Lung (tissue), 12 donors: ENCODE measurements around the gene MAEA. TPM values are rescaled to one million over a fixed set of nuclear protein-coding genes. Genes with fewer than 3 reads are reported as not detected.

ENCODE experiments used
- ATAC-seq: fragments of 200-7000 bp; cut with Tn5 transposase; one replicate; pipeline ENCODE4 v1.9.1; 2020; ENCODE audit warnings: moderate number of reproducible peaks; ENCODE audit not compliant: insufficient read depth, low FRiP score
- DNase-seq, 3 donors: peaks; one replicate each; pipeline ENCODE4 v3.0.0-alpha.2; 2013 to 2017
- H3K27ac ChIP-seq, 2 donors: one replicate each; pipeline ENCODE4 v1.5.1; 2013; ENCODE audit warnings: mild to moderate bottlenecking in 2 of 2, moderate library complexity in 2 of 2, control low read depth in 1 of 2, inconsistent platforms in 1 of 2, low read depth in 1 of 2, low read length in 1 of 2
- H3K27me3 ChIP-seq, 3 donors: one replicate each; pipeline ENCODE4 v1.5.1; 2013; ENCODE audit warnings: low read length in 2 of 3; ENCODE audit not compliant: control insufficient read depth in 3 of 3, insufficient read depth in 3 of 3
- H3K36me3 ChIP-seq, 4 donors: one replicate each; pipeline ENCODE4 v1.5.1; 2013; ENCODE audit warnings: low read length in 4 of 4, mild to moderate bottlenecking in 1 of 4, moderate library complexity in 1 of 4; ENCODE audit not compliant: control insufficient read depth in 4 of 4, insufficient read depth in 4 of 4
- H3K4me1 ChIP-seq, 5 donors: one replicate each; pipeline ENCODE4 v1.5.1; 2013; ENCODE audit warnings: low read length in 5 of 5, mild to moderate bottlenecking in 2 of 5, moderate library complexity in 1 of 5; ENCODE audit not compliant: control insufficient read depth in 5 of 5, insufficient read depth in 5 of 5
- H3K4me3 ChIP-seq: one replicate; pipeline ENCODE4 v1.5.1; 2013; ENCODE audit warnings: mild to moderate bottlenecking, control low read depth, moderate library complexity
- H3K9ac ChIP-seq, 2 donors: one replicate each; pipeline ENCODE4 v1.5.1; 2013; ENCODE audit warnings: low read length in 2 of 2, control low read depth in 1 of 2; ENCODE audit not compliant: insufficient read depth in 1 of 2
- H3K9me3 ChIP-seq, 4 donors: one replicate each; pipeline ENCODE4 v1.5.1; 2013; ENCODE audit warnings: low read length in 3 of 4, mild to moderate bottlenecking in 1 of 4, moderate library complexity in 1 of 4; ENCODE audit not compliant: control insufficient read depth in 4 of 4, insufficient read depth in 3 of 4
- CTCF ChIP-seq: IDR thresholded peaks from 2 replicates; pipeline ENCODE4 v1.5.1; 2012; ENCODE audit warnings: mild to moderate bottlenecking; ENCODE audit errors: control extremely low read depth, extremely low read depth
- WGBS, 2 donors: extraction: QIAGEN DNeasy Blood & Tissue Kit; methylation state at CpG; one replicate each; pipeline ENCODE4 v1.1.7; 2013; 5-methylcytosine and 5-hydroxymethylcytosine counted together
- polyA plus RNA-seq, 2 donors: library from polyadenylated mRNA; stranded (reverse); fragments of 200-250 nt; gene quantifications; one replicate each; pipeline ENCODE4 v1.2.1, GENCODE V29; 2013
- total RNA-seq, 2 donors: library from RNA; depleted of rRNA in 1 of 2; stranded (reverse); fragments of >200 nt in 1 of 2; gene quantifications; one replicate each; pipeline ENCODE4 v1.2.1, GENCODE V29; 2014 to 2021
- donor health status: control.
- donor health status: control.
- donor health status: Bipolar disorder and iron deficiency.
- donor health status: healthy.
- donor health status: DM: yes; HTN: yes; CAD: no.

The MAEA gene
- total and polyA plus RNA-seq, 4 donors: 39.7 to 67.4 (median 60.8) TPM

- no peak for DNase-seq
- H3K36me3 ChIP-seq: peaks cover 0 to 44% (median 3%) of the 10 kb centered on the region in 4 donors
- 91 to 94% methylated on average over 30 of the region's 30 CpGs for WGBS, 2 donors
- H3K4me1 ChIP-seq: peaks cover 0 to 6% (median 3%) of the 10 kb centered on the region in 5 donors
- no peak overlapping the region for H3K4me3 ChIP-seq
- H3K27ac ChIP-seq: no peak overlapping the region
- no peak overlapping the region for H3K9ac ChIP-seq
- H3K27me3 ChIP-seq: no peaks in the 10 kb centered on the region
- TF ChIP-seq CTCF: no peak
- H3K9me3 ChIP-seq: no peaks in the 10 kb centered on the region
- no peak for ATAC-seq
Measured at GRCh38 chr4:1353186-1354055, 63.7 kb downstream of the MAEA start.

- DNase-seq: no peak
- H3K27me3 ChIP-seq: no peaks in the 10 kb centered on the region
- H3K27ac ChIP-seq: no peak overlapping the region
- H3K9ac ChIP-seq: no peak overlapping the region
- no peaks in the 10 kb centered on the region for H3K9me3 ChIP-seq
- H3K4me1 ChIP-seq: peaks cover 0 to 3% (median 0%) of the 10 kb centered on the region in 5 donors
- no peak for ATAC-seq
- no peak overlapping the region for H3K4me3 ChIP-seq
- 92 to 93% methylated on average over 36 of the region's 36 CpGs for WGBS, 2 donors
- TF ChIP-seq CTCF: no peak
- peaks cover 2 to 47% (median 3%) of the 10 kb centered on the region in 4 donors for H3K36me3 ChIP-seq
Measured at GRCh38 chr4:1354136-1354982, 64.7 kb downstream of the MAEA start.

GRCh38 chr4:1354983-1355275 lies 65.2 kb downstream of the MAEA start:
- Histone ChIP-seq H3K4me1 (peaks cover 0 to 3% (median 0%) of the 10 kb centered on the region in 5 donors), H3K9ac (no peak overlapping the region), H3K27ac (no peak overlapping the region), H3K4me3 (no peak overlapping the region), H3K27me3 (no peaks in the 10 kb centered on the region), H3K9me3 (no peaks in the 10 kb centered on the region), H3K36me3 (peaks cover 2 to 49% (median 3%) of the 10 kb centered on the region in 4 donors)
- TF ChIP-seq CTCF: no peak
- ATAC-seq (no peak), DNase-seq (no peak)
- WGBS, 2 donors: 94 to 97% methylated on average over 18 of the region's 18 CpGs
